KOPT-K1 (cell line): ENCODE data around the gene PCDHGA11.
"Not testable (repeated sequence)": the region's sequence is repeated elsewhere in the genome, so short reads cannot be mapped to it uniquely, and the experiment has no call there.

Experiments
- H3K27ac ChIP-seq: fragments of 200-600 bp; sonication (generic); 2 replicates; pipeline ENCODE4 v1.5.1; 2016; ENCODE audit warnings: antibody characterized with exemption, mild to moderate bottlenecking, low read depth, low read length; ENCODE audit not compliant: poor library complexity, severe bottlenecking
- H3K36me3 ChIP-seq: fragments of 200-600 bp; sonication (generic); 2 replicates; pipeline ENCODE4 v1.5.1; 2017; ENCODE audit warnings: antibody characterized with exemption, mild to moderate bottlenecking, low read length, moderate library complexity; ENCODE audit not compliant: insufficient read depth
- H3K9me3 ChIP-seq: fragments of 200-600 bp; sonication (generic); 2 replicates; pipeline ENCODE4 v1.5.1; 2017; ENCODE audit warnings: antibody characterized with exemption, low read length, mild to moderate bottlenecking; ENCODE audit not compliant: insufficient read depth, poor library complexity, severe bottlenecking

Gene PCDHGA11

GRCh38 chr5:141420855-141421488 lies at the start of gene PCDHGA11:
PCDHGA11 (plus strand) TSS chr5:141421051; CDS start chr5:141421228, 177 bp downstream.
- H3K27ac ChIP-seq: no peak within 1 kb of the TSS
- H3K9me3 ChIP-seq: peaks cover 22% of the 10 kb centered on the region

GRCh38 chr5:141371572-141372475 lies 49.0 kb upstream of the PCDHGA11 start:
- no peaks in the 10 kb centered on the region for H3K36me3 ChIP-seq
- no peak overlapping the region for H3K27ac ChIP-seq
- H3K9me3 ChIP-seq: peaks cover 36% of the 10 kb centered on the region

More at GRCh38 chr5:141420855-141421488, at the start of gene PCDHGA11:
- no peaks in the 10 kb centered on the region for H3K36me3 ChIP-seq

GRCh38 chr5:141373673-141374317 lies 47.1 kb upstream of the PCDHGA11 start, which contains the start of gene PCDHGA6:
PCDHGA6 (plus strand) TSS chr5:141373891; CDS start chr5:141374084, 193 bp downstream.
- H3K9me3 ChIP-seq: peaks cover 36% of the 10 kb centered on the region
- H3K27ac ChIP-seq: no peak within 1 kb of the TSS

GRCh38 chr5:141374627-141375026 lies 46.2 kb upstream of the PCDHGA11 start:
- Histone ChIP-seq H3K27ac (no peak overlapping the region), H3K9me3 (peaks cover 36% of the 10 kb centered on the region), H3K36me3 (no peaks in the 10 kb centered on the region)

More at GRCh38 chr5:141373673-141374317, 47.1 kb upstream of the PCDHGA11 start, which contains the start of gene PCDHGA6:
- H3K36me3 ChIP-seq: no peaks in the 10 kb centered on the region

- not testable (repeated sequence) for H3K27ac ChIP-seq, H3K36me3 ChIP-seq
- H3K9me3 ChIP-seq: peaks cover 30% of the 10 kb centered on the region
Observed at GRCh38 chr5:141375444-141376155, 45.3 kb upstream of the PCDHGA11 start.

GRCh38 chr5:141382469-141383294 lies 38.2 kb upstream of the PCDHGA11 start, which contains the start of gene PCDHGA7:
PCDHGA7 (plus strand) TSS chr5:141382742; CDS start chr5:141382900, 158 bp downstream.
- Histone ChIP-seq H3K9me3 (peaks cover 29% of the 10 kb centered on the region), H3K36me3 (no peaks in the 10 kb centered on the region), H3K27ac (no peak within 1 kb of the TSS)

GRCh38 chr5:141383345-141383744 lies 37.5 kb upstream of the PCDHGA11 start:
- H3K9me3 ChIP-seq: peaks cover 29% of the 10 kb centered on the region
- H3K27ac ChIP-seq: no peak overlapping the region
- no peaks in the 10 kb centered on the region for H3K36me3 ChIP-seq

- Histone ChIP-seq H3K9me3 (peaks cover 29% of the 10 kb centered on the region), H3K36me3 (no peaks in the 10 kb centered on the region), H3K27ac (no peak overlapping the region)
Observed at GRCh38 chr5:141384471-141385267, 36.2 kb upstream of the PCDHGA11 start.

GRCh38 chr5:141387557-141388311 lies 33.1 kb upstream of the PCDHGA11 start, which contains the start of gene PCDHGB4:
PCDHGB4 (plus strand) TSS chr5:141387698; CDS start chr5:141387885, 187 bp downstream.
- not testable (repeated sequence) for H3K27ac ChIP-seq, H3K36me3 ChIP-seq
- H3K9me3 ChIP-seq: peaks cover 23% of the 10 kb centered on the region

- Histone ChIP-seq H3K9me3 (peaks cover 16% of the 10 kb centered on the region), H3K27ac (no peak overlapping the region), H3K36me3 (no peaks in the 10 kb centered on the region)
Observed at GRCh38 chr5:141388661-141389060, 32.2 kb upstream of the PCDHGA11 start.

- no peaks in the 10 kb centered on the region for H3K36me3 ChIP-seq
- H3K9me3 ChIP-seq: peaks cover 9% of the 10 kb centered on the region
- no peak overlapping the region for H3K27ac ChIP-seq
Observed at GRCh38 chr5:141389153-141390042, 31.5 kb upstream of the PCDHGA11 start.
